NCI-H1436 treated with DMSO at 0.1 percent for 48 hours (cell line): ENCODE results near the gene PGD.
"Not testable (repeated sequence)": the region's sequence is repeated elsewhere in the genome, so short reads cannot be mapped to it uniquely, and the experiment has no call there.

ENCODE experiments used
- DNase-seq: peaks from one replicate; lab custom pipeline; 2025; lab: John Stamatoyannopoulos, UW

The PGD gene

DNA sequence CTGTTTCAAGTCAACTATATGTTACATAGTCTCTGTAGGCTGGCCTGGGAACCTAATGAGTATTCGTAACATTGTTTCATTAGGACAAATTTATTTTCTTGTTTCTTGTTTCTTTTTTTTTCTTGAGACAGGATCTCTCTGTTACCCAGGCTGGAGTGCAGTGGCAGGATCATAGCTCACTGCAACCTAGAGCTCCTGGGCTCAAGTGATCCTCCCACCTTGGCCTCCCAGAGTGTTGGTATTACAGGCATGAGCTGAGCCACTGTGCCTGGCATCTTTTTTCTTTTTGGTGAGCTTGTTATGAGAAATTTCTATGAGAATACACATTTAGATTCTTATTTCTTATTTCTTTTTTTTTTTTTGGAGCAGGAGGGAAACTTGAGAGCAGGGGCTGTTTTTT is 38.2 kb downstream of the PGD start:
- no peak for DNase-seq

DNA sequence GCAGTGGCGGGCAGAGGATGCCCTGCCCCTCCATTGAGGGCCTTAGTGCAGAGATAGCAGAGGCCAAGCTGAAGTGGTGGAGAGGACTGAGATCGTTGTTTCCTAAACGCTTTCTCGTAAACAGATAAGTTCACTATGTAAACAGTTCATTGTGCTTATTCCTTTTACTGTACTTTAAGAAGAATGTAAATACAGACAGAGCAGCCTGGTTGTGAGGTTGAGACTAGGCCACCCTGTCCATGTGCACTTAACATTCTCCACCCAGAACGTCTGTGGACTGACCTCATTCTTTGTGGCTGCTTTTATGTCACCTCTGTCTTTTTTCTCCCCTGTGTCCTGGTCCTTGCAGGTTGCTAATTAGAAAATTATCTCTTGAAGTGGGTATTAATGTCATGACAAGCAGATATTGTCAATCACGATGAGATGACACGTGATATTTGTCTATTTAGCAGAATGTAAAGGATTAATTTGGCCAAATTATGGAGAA is 39.9 kb downstream of the PGD start:
- DNase-seq = no peak

DNA sequence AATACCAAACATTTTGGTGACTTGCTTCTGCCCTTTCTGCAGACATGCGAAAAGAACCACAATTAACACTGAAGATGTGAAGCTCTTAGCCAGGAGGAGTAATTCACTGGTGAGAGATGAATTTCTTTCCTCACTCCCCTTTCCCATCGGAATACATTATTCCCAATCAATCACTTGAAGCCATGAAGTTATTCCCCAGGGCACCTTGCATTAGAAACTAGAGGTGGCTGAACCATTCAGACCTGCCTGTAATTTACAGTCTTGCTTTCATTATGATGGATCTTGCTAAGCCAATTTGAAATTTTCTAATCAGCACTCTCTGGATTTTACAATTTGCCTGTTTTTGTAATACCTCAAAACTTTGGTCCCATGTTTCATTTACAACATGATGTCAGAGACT is 41.4 kb downstream of the PGD start:
- DNase-seq = no peak

DNA sequence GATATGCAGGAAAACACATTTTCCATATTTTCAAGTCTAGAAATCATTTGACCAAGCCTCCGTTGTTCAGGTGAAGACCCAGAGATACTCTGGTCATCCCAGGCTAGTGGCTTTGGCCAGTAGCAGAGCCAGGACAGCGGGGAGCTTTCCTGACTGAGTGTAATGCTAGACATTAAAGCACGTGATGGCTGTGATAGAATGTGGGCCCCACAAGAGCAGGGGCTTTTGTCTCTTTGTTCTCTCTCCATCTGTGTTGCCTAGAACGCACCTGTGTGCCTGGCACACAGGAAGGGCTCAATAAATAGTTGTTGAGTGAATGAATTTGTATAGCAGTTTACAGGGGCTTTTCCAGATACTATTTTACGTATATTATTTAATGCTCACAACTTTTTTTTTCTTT is 41.9 kb downstream of the PGD start:
- DNase-seq = no peak

DNA sequence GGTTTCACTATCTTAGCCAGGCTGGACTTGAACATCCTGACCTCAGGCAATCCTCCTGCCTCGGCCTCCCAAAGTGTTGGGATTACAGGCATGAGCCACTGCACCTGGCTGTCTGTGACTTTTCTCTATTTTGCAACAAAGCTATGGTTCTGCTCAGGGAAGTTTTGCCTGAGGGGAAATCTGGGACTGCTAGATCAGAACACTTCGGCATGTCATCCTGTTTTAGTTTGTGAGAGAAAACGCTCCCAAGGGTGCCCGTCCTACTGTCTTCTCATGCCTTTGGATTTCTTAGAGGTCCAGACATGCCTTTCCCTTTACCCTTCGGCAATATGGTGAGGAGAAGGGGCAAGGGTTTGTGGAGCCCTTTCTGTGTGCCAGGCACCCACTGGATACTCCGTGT is 45.4 kb downstream of the PGD start:
- DNase-seq = no peak

DNA sequence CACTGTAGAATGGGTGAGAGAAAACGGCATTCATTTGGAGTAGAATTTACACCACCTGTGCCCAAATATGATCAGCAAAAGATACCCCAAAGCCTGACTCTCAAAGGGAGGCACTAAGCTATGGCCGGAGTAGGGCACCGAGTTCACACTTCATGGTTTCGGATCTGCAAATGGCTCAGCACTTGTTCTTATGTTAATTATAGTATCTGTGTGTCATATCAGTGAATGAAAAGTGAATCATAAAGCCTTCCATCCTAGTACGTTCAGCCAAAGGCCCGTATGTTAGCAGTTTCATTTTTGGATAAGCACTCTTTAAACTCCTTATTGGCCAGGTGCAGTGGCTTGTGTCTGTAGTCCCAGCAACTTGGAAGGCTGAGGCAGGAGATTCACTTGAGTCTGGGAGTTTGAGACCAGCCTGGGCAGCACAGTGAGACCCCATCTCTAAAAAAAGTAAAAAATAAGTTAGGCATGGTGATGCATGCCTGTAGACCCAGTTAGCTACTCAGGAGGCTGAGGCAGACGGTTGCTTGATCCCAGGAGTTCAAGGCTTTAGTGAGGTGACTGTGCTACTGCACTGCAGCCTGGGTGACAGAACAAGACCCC is 46.0 kb downstream of the PGD start:
- no peak for DNase-seq

DNA sequence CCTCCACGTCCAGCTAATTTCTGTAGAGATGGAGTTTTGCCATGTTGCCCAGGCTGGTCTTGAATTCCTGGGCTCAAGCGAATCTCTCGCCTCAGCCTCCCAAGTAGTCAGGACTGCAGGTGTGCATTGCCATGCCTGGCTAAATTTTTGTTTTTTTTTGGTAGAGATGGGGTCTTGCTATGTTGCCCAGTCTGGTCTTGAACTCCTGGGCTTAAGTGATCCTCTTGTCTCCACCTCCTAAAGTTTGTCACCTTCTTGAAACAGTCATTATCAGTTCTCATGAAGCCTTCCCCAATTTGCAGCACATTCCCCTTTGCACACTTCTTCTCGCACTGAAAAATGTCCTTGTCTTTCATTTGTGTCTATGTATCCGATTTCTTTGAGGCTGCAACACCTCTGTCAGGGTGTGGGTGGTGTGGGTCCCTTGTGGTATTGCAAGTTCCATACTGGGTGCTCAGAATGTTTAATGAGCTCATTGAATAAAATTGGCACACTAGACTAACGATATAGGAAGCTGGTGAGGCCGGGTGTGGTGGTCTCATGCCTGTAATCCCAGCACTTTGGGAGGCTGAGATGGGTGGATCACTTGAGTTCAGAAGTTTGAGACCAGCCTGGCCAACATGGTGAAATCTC is 48.0 kb downstream of the PGD start:
- no peak for DNase-seq

DNA sequence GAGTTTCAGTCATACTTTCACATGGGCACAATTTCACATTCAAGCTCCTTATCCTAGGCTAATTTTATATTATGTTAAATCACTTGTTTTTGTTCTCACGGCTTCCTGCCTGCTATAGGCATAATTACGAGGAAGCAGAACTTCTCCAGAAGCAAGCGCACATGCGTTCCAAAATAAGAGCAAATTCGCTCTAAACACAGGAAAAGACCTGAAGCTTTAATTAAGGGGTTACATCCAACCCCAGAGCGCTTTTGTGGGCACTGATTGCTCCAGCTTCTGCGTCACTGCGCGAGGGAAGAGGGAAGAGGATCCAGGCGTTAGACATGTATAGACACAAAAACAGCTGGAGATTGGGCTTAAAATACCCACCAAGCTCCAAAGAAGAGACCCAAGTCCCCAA is 50.9 kb downstream of the PGD start, which contains the start of gene CORT:
CORT (plus strand) TSS at position 281 of the 400 bp plus-strand sequence. CDS start 193 bp downstream, outside the sequence.
- DNase-seq = no peak

DNA sequence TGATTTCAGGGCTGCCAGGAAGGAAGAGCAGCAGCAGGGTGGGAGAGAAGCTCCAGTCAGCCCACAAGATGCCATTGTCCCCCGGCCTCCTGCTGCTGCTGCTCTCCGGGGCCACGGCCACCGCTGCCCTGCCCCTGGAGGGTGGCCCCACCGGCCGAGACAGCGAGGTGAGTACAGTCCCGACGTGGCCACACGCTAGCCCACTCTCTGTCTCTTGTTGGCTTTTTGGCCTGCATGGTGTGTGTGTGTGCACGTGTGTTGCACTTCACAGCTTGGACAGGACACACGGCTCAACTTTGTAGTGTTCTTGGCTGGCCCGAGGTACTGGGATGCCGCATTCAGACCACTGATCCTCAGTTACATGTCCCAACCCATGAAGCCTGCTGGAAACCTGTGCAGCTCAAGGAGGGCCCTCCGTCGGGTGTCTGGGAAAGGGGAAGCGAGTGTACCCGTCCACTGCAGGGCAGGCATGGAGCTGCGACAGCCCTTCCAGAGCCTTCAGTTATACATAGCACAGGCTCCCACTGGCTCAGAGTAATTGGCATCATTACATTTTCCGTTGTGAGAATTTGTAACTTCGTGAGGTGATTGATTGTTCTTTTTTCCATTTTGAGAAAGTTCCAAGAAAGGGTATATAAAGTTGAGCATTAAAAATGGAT is 51.4 kb downstream of the PGD start:
- no peak for DNase-seq

DNA sequence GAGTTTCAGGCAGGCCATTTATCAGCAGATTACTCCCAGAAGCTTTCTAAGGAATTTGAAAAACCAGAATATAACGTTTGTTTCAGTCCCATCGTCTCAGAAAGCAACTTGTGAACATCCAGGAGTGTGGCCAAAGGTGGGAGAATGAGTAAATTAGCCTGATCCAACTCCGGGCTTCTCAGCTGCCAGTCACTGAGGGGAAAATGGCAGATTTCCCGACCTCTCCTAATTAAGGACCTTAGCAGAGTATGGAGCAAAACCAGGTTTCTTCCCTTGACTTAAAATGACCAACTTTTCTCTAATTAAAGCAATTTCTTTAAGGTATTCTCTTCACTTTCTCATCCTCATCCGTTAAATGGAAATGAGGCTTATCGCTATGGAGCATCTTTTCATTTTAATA is 52.0 kb downstream of the PGD start:
- DNase-seq = no peak

DNA sequence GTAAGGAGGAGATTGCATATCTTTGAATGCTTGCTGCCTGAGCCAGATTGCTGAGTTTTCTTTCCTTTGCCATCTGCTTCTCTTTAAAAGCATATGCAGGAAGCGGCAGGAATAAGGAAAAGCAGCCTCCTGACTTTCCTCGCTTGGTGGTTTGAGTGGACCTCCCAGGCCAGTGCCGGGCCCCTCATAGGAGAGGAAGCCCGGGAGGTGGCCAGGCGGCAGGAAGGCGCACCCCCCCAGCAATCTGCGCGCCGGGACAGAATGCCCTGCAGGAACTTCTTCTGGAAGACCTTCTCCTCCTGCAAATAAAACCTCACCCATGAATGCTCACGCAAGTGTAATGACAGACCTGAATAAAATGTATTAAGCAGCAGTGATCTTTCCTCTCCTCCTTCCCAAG is 52.4 kb downstream of the PGD start:
- no peak for DNase-seq

DNA sequence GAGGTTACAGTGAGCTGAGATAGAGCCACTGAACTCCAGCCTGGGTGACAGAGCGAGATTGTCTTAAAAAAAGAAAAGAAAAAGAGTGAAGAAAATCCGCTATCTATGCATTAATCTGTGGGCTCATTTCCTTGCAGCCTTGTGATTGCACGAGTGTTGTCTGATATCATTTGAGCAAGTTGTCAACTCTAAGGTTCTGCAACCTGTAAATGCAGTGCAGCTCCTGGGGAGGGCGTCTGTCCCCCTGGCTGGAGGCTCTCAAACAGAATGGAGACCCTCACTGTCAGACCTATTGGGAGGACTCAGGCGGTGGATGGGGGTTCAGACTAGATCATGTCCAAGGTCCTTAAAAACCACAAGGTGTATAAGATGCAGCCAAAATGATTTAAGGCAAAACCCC is 57.2 kb downstream of the PGD start:
- no peak for DNase-seq

DNA sequence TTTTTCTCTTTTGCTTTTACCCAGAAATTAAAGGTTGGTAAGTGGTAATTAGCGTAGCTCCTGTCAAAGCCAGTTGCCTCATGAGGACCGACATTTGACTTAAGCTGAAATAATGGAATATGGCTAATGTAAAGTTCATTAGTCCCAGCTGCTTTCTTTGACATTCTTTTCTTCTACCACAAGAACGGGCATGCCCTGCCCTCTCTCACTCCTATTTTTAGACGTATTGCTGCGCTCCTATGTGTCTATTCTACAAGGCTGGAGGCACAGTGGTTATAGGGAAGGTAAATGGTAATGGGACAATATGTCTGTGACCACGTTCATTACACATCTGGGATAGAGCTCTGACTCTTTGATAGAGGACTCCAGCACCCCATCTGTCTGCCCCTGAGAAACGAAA is 57.8 kb downstream of the PGD start:
- DNase-seq = no peak

DNA sequence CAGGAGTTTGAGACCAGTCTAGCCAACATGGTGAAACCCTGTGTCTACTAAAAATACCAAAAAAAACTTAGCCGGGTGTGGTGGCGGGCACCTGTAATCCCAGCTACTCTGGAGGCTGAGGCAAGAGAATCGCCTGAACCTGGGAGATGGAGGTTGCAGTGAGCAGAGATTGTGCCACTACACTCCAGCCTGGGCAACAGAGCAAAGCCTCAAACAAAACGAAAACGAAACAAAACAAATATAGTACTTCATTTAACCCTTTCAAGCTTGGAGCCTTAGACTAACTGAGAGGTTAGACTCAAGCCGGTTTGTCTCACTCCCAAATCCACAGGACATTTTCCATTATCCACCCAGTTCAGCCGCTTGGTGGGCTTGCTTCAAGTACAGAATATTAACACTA is 58.6 kb downstream of the PGD start:
- not testable (repeated sequence) for DNase-seq

DNA sequence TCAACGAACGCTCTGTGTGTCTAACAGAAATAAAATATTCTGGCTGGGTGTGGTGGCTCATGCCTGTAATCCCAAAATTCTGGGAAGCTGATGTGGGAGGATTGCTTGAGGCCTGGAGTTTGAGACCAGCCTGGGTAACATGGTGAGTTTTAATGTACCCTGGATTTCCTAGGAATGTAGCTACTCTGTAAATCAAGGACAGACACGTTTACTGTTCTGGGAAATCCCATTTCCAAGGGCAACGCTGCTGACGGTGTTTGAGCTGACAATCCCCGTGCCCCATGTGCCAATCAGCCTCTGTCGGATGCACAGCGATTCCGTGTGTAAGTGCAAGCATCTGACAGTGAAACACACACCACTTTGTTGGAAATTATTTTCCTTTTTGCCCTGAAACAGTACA is 59.0 kb downstream of the PGD start:
- no peak for DNase-seq

DNA sequence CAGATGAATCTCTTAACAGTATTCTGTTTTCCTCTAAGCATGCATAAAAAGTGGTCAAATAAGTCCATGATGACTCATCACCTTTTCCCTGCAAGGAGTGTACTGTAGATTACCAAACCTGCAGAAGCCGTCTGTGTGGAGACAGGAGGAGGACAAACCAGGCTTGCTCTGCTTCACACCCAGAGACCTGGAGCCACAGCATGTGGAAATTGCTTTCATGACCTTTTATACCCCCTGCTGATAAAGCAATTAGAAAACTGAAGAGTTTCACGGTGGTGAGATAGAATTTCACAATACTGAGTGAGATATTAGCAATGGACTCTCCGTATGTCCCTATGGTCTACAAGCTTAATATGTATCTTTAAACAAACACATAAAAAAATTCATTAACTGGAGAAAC is 60.3 kb downstream of the PGD start:
- no peak for DNase-seq

DNA sequence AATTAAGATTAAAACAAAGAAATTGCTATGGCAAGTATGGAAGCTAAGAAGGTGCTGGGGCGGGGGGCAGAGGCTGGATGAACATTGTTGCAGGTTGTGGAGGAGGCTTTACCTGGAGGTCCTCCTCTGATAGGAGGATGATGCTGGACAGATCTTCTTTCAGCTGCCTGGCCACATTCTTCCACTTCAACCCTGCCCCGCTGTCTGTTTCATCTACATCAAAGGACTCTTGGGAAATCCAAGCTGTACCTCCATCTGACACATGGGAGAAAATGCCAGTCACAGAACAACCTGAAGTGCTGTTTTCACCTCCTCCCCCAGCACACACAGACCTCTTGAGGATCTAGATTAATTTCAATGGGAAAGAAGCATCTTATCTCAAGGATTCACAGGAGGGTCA is 68.2 kb downstream of the PGD start:
- no peak for DNase-seq

DNA sequence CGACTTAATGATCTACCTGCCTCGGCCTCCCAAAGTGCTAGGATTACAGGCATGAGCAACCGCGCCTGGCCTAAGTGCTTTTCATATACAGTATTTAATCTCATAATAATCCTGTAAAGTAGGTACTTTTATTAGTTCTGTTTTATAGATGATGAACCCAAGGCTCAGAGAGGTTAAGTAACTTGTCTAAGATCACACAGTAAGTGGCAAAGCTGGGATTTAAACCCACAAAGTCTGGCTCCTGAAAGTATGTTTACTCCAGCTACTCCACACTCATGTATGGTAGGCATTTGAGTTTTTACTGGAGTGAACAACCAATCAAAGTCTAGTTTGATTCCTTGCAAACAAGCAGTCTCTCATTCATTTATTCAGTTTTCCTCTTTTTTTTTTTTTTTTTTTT is 71.2 kb downstream of the PGD start:
- no peak for DNase-seq
